Karpas-422 (cell line): ENCODE measurements around the gene UBE4A. TPM values are rescaled to one million over a fixed set of nuclear protein-coding genes. Genes with fewer than 3 reads are reported as not detected.

Experiments
- DNase-seq: peaks from one replicate; pipeline ENCODE4 v3.0.0-alpha.2; 2015
- H2AFZ ChIP-seq: fragments of 200-600 bp; sonication (generic); 2 replicates; pipeline ENCODE4 v1.6.1; 2014; ENCODE audit warnings: antibody characterized with exemption, low read length, mixed read lengths
- H3K27ac ChIP-seq: fragments of 200-600 bp; sonication (generic); 2 replicates; pipeline ENCODE4 v1.5.1; 2014; ENCODE audit warnings: mild to moderate bottlenecking, low read length, moderate library complexity
- H3K27me3 ChIP-seq: fragments of 200-600 bp; sonication (generic); 2 replicates; pipeline ENCODE4 v1.6.1; 2014; ENCODE audit warnings: low read length, mixed read lengths
- H3K36me3 ChIP-seq: fragments of 200-600 bp; sonication (generic); 2 replicates; pipeline ENCODE4 v1.6.1; 2014; ENCODE audit warnings: low read length, mixed read lengths; ENCODE audit not compliant: insufficient read depth
- H3K4me1 ChIP-seq: fragments of 200-600 bp; sonication (generic); 2 replicates; pipeline ENCODE4 v1.6.1; 2014; ENCODE audit warnings: mild to moderate bottlenecking, low read length, mixed read lengths
- H3K4me2 ChIP-seq: fragments of 200-600 bp; sonication (generic); 2 replicates; pipeline ENCODE4 v1.6.1; 2014; ENCODE audit warnings: low read length, low read depth, mild to moderate bottlenecking; ENCODE audit not compliant: poor library complexity, severe bottlenecking
- H3K4me3 ChIP-seq: fragments of 200-600 bp; sonication (generic); 2 replicates; pipeline ENCODE4 v1.5.1; 2014; ENCODE audit warnings: mild to moderate bottlenecking, antibody characterized with exemption, low read length, mixed read lengths
- H3K79me2 ChIP-seq: fragments of 200-600 bp; sonication (generic); 2 replicates; pipeline ENCODE4 v1.6.1; 2014; ENCODE audit warnings: mild to moderate bottlenecking, low read length, mixed read lengths
- H3K9ac ChIP-seq: fragments of 200-600 bp; sonication (generic); 2 replicates; pipeline ENCODE4 v1.6.0; 2014; ENCODE audit warnings: low read length
- H3K9me2 ChIP-seq: fragments of 200-600 bp; sonication (generic), shearing (Covaris generic); replicated peaks from 2 replicates; pipeline ENCODE4 v1.6.0; 2014; ENCODE audit warnings: mild to moderate bottlenecking, low read length, moderate library complexity; ENCODE audit not compliant: insufficient read depth
- H3K9me3 ChIP-seq: fragments of 300-700, 200-600 bp; sonication (generic); 2 replicates; pipeline ENCODE4 v1.6.1; 2014; ENCODE audit warnings: low read length, mixed read lengths
- H4K20me1 ChIP-seq: fragments of 200-600 bp; sonication (generic); 2 replicates; pipeline ENCODE4 v1.6.1; 2014; ENCODE audit warnings: mild to moderate bottlenecking, antibody characterized with exemption, low read length, low read depth; ENCODE audit not compliant: insufficient read depth
- total RNA-seq: library from RNA; depleted of rRNA; stranded (reverse); fragments of >200 nt; shearing (Covaris generic); gene quantifications from 2 replicates; pipeline ENCODE4 v1.2.3, GENCODE V29; 2014; ENCODE audit warnings: low replicate concordance

Gene UBE4A
- total RNA-seq, 1 experiment from 2014 or later: 26.3 TPM

DNA sequence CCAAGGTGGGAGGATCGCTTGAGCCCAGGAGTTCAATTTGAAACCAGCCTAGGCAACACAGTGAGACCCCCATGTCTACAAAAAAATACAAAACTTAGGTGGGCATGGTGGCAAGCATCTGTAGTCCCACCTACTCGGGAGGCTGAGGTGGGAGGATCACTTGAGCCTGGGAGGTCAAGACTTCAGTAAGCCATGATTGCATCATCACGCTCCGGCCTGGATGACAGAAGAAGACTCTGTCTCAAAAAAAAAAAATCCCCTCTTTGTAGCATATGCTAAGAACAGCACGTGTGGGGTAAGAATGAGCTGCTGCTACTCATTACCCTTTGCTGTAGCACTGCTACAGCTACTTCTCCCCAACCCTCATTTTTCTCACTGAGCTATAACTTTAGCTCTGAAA is 14.5 kb downstream of the UBE4A start:
- Histone ChIP-seq H3K79me2 (no peaks in the 10 kb centered on the region), H3K36me3 (peaks cover 4% of the 10 kb centered on the region; the same call in 1 of the 2 replicates), H4K20me1 (no peaks in the 10 kb centered on the region), H3K9me2 (no peaks in the 10 kb centered on the region), H3K4me2 (no peak overlapping the region), H2AFZ (no peak overlapping the region), H3K9ac (no peak overlapping the region), H3K27ac (no peak overlapping the region), H3K9me3 (no peaks in the 10 kb centered on the region), H3K27me3 (no peaks in the 10 kb centered on the region), H3K4me3 (no peak overlapping the region), H3K4me1 (no peaks in the 10 kb centered on the region)
- no peak for DNase-seq

- H3K27ac ChIP-seq: no peak overlapping the region
- H3K9ac ChIP-seq: no peak overlapping the region
- no peaks in the 10 kb centered on the region for H3K4me1 ChIP-seq
- H3K9me2 ChIP-seq: no peaks in the 10 kb centered on the region
- DNase-seq: no peak
- H4K20me1 ChIP-seq: no peaks in the 10 kb centered on the region
- no peak overlapping the region for H3K4me3 ChIP-seq
- H3K36me3 ChIP-seq: no peaks in the 10 kb centered on the region; the same call in 1 of the 2 replicates
- H3K4me2 ChIP-seq: no peak overlapping the region
- no peak overlapping the region for H2AFZ ChIP-seq
- H3K9me3 ChIP-seq: no peaks in the 10 kb centered on the region
- no peaks in the 10 kb centered on the region for H3K79me2 ChIP-seq
- H3K27me3 ChIP-seq: no peaks in the 10 kb centered on the region
Measured at GRCh38 chr11:118374729-118375128, 15.3 kb downstream of the UBE4A start.

DNA sequence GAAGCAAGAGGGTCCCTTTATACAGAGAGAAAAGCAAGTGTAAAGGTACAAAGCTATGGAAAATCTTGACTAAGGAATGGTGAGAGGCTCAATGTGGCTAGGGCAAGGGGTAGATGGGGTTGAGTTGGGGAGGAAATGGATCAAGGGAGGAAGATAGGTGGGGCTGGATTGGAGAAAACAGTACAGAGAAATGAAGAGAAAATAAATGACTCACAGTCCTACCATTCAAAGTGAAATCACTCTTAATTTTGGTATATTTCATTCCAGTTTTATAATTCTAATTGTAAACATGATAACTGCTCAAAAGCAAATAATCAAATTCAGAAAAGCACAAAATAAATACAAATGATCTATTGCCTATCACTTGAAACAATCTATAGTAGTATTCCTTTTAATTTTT is 16.6 kb downstream of the UBE4A start:
- Histone ChIP-seq H2AFZ (no peak overlapping the region), H3K27me3 (no peaks in the 10 kb centered on the region), H3K27ac (no peak overlapping the region), H3K9me2 (no peaks in the 10 kb centered on the region), H3K4me3 (no peak overlapping the region), H3K9me3 (no peaks in the 10 kb centered on the region), H3K9ac (no peak overlapping the region), H3K79me2 (no peaks in the 10 kb centered on the region), H3K4me2 (no peak overlapping the region), H4K20me1 (no peaks in the 10 kb centered on the region), H3K36me3 (peaks cover 3% of the 10 kb centered on the region; the same call in 1 of the 2 replicates), H3K4me1 (no peaks in the 10 kb centered on the region)
- DNase-seq: no peak

DNA sequence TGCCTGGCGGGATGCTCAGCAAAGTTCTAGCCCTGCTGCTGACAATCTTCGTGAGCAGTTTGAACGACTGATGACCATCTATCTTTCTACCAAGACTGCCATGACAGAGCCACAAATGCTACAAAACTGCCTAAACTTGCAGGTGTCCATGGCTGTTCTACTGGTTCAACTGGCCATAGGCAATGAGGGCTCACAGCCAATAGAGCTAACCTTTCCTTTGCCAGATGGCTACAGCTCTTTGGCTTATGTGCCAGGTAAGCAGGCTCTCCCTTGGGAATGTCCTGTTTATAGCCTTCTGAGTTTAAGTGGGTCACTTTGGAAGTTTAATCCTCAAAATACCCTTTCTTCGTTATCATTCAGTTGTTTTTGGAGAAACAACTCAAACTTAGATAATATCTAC is 20.1 kb downstream of the UBE4A start:
- no peak overlapping the region for H3K4me2 ChIP-seq
- H3K27me3 ChIP-seq: no peaks in the 10 kb centered on the region
- H3K9ac ChIP-seq: no peak overlapping the region
- H2AFZ ChIP-seq: no peak overlapping the region
- no peaks in the 10 kb centered on the region for H3K9me3 ChIP-seq
- no peak overlapping the region for H3K27ac ChIP-seq
- no peaks in the 10 kb centered on the region for H3K4me1 ChIP-seq
- no peaks in the 10 kb centered on the region for H3K9me2 ChIP-seq
- no peaks in the 10 kb centered on the region for H4K20me1 ChIP-seq
- H3K4me3 ChIP-seq: no peak overlapping the region
- no peak for DNase-seq
- H3K79me2 ChIP-seq: no peaks in the 10 kb centered on the region
- H3K36me3 ChIP-seq: peaks cover 8% of the 10 kb centered on the region; the same call in 1 of the 2 replicates

DNA sequence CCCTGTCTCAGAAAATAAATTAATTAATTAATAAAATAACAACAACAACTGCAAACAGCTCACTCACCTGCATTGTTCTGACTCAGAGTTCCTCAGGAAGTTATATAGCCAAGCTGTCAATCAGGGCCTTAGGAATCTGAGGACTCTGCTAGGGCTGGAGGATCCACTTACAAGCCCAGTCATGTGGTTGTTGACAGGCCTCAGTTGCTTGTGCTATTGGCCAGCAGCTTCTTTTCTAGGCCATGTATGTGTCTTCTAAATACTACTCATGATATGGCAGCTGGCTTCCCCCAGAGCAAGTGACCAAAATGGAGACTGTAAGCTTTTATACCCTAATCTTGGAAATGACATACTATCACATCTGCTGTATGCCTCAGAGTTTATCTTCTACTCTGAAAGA is 21.2 kb downstream of the UBE4A start:
- no peak overlapping the region for H3K4me3 ChIP-seq
- H3K9ac ChIP-seq: no peak overlapping the region
- no peak overlapping the region for H3K4me2 ChIP-seq
- no peaks in the 10 kb centered on the region for H3K9me2 ChIP-seq
- H4K20me1 ChIP-seq: no peaks in the 10 kb centered on the region
- no peaks in the 10 kb centered on the region for H3K9me3 ChIP-seq
- no peak overlapping the region for H3K27ac ChIP-seq
- DNase-seq: no peak
- no peaks in the 10 kb centered on the region for H3K79me2 ChIP-seq
- H3K36me3 ChIP-seq: peaks cover 8% of the 10 kb centered on the region; the same call in 1 of the 2 replicates
- H3K27me3 ChIP-seq: no peaks in the 10 kb centered on the region
- no peak overlapping the region for H2AFZ ChIP-seq
- no peaks in the 10 kb centered on the region for H3K4me1 ChIP-seq

GRCh38 chr11:118382954-118383353 is 23.6 kb downstream of the UBE4A start:
- no peak overlapping the region for H3K4me3 ChIP-seq
- H4K20me1 ChIP-seq: no peaks in the 10 kb centered on the region
- H2AFZ ChIP-seq: no peak overlapping the region
- no peaks in the 10 kb centered on the region for H3K27me3 ChIP-seq
- H3K9me2 ChIP-seq: no peaks in the 10 kb centered on the region
- DNase-seq: no peak
- H3K27ac ChIP-seq: no peak overlapping the region
- peaks cover 20% of the 10 kb centered on the region for H3K36me3 ChIP-seq
- H3K4me2 ChIP-seq: no peak overlapping the region
- no peaks in the 10 kb centered on the region for H3K4me1 ChIP-seq
- no peak overlapping the region for H3K9ac ChIP-seq
- H3K79me2 ChIP-seq: no peaks in the 10 kb centered on the region
- H3K9me3 ChIP-seq: no peaks in the 10 kb centered on the region

- no peaks in the 10 kb centered on the region for H3K4me1 ChIP-seq
- no peak overlapping the region for H3K4me3 ChIP-seq
- H3K9me3 ChIP-seq: no peaks in the 10 kb centered on the region
- no peak for DNase-seq
- no peak overlapping the region for H3K9ac ChIP-seq
- H3K27me3 ChIP-seq: no peaks in the 10 kb centered on the region
- H4K20me1 ChIP-seq: no peaks in the 10 kb centered on the region
- H3K4me2 ChIP-seq: no peak overlapping the region
- H3K36me3 ChIP-seq: peaks cover 20% of the 10 kb centered on the region
- H3K27ac ChIP-seq: no peak overlapping the region
- no peaks in the 10 kb centered on the region for H3K9me2 ChIP-seq
- H2AFZ ChIP-seq: no peak overlapping the region
- no peaks in the 10 kb centered on the region for H3K79me2 ChIP-seq
Measured at GRCh38 chr11:118383657-118384056, 24.3 kb downstream of the UBE4A start.

GRCh38 chr11:118396097-118396501 is 36.7 kb downstream of the UBE4A start:
- H3K9ac ChIP-seq: no peak overlapping the region
- no peak overlapping the region for H3K27ac ChIP-seq
- H3K79me2 ChIP-seq: 0 out of 2 replicates have a peak, but pooled peaks cover 4% of the 10 kb centered on the region
- H3K36me3 ChIP-seq: peaks cover 9% of the 10 kb centered on the region; the same call in 1 of the 2 replicates
- no peak overlapping the region for H3K4me3 ChIP-seq
- H4K20me1 ChIP-seq: no peaks in the 10 kb centered on the region
- H3K9me3 ChIP-seq: no peaks in the 10 kb centered on the region
- H3K4me1 ChIP-seq: peaks cover 16% of the 10 kb centered on the region
- no peaks in the 10 kb centered on the region for H3K9me2 ChIP-seq
- no peak overlapping the region for H2AFZ ChIP-seq
- no peak for DNase-seq
- H3K27me3 ChIP-seq: no peaks in the 10 kb centered on the region
- H3K4me2 ChIP-seq: no peak overlapping the region

GRCh38 chr11:118397448-118397847 is 38.0 kb downstream of the UBE4A start:
- Histone ChIP-seq H3K79me2 (peaks cover 14% of the 10 kb centered on the region), H3K9me2 (no peaks in the 10 kb centered on the region), H3K27ac (peak overlapping the region; percentile 41; the same call in 1 of the 2 replicates), H3K36me3 (peaks cover 6% of the 10 kb centered on the region; the same call in 1 of the 2 replicates), H3K4me1 (peaks cover 18% of the 10 kb centered on the region), H2AFZ (no peak overlapping the region), H3K4me3 (no peak overlapping the region), H3K9ac (no peak overlapping the region), H3K9me3 (no peaks in the 10 kb centered on the region), H3K4me2 (no peak overlapping the region), H4K20me1 (peaks cover 9% of the 10 kb centered on the region; the same call in 1 of the 2 replicates), H3K27me3 (no peaks in the 10 kb centered on the region)
- no peak for DNase-seq
